ENCODE measurements around the gene HSPG2. TPM values are rescaled to one million over a fixed set of nuclear protein-coding genes. Genes with fewer than 3 reads are reported as not detected.

HSPG2 gene
- total RNA-seq, 1 donor = 265 TPM

DNA sequence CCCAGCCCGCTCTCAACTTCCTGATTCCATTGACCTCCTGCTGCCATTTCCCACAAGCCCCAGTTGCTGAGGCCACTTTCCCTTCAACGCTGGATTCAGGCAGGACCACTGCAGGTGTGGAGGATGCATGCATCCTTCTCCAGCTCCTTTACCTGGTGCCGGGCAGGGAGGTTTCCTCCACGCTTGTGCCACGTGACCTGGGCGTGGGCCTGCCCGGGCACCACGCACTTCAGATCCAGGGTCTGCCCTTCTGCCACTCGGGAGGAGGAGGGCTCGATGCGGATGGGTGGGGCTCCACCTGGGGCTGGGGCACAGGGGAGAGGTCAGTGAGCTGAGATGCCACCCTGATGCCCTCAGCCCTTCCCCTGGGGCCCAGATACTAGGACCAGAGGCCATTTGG, 93.1 kb downstream of the HSPG2 start:
- Histone ChIP-seq H3K4me2 (ENCODE audit: insufficient read depth, low read length) (no peak overlapping the region), H4K20me1 (ENCODE audit: insufficient read depth, low read length) (peaks cover 32% of the 10 kb centered on the region), H3K4me3 (ENCODE audit: insufficient read depth, low read length) (no peak overlapping the region), H3K27me3 (ENCODE audit: insufficient read depth, low read length) (no peaks in the 10 kb centered on the region), H3K27ac (ENCODE audit: low read depth, low read length) (no peak overlapping the region), H3K36me3 (ENCODE audit: insufficient read depth, low read length) (peaks cover 92% of the 10 kb centered on the region), H2AFZ (ENCODE audit: low read length) (no peak overlapping the region), H3K79me2 (ENCODE audit: insufficient read depth, low read length) (no peaks in the 10 kb centered on the region), H3K4me1 (ENCODE audit: insufficient read depth, low read length) (peaks cover 2% of the 10 kb centered on the region), H3K9me3 (ENCODE audit: low read depth, low read length) (no peaks in the 10 kb centered on the region)
- TF ChIP-seq CTCF (IDR thresholded peaks at IDR 0.05; ENCODE audit: extremely low read depth, low read depth, low read length) = no peak
- DNase-seq (ENCODE audit: insufficient read length, low spot score, missing footprints) = no peak

GRCh38 chr1:21843208-21843607, 93.9 kb downstream of the HSPG2 start:
- H3K4me2 ChIP-seq (ENCODE audit: insufficient read depth, low read length) = no peak overlapping the region
- no peak for TF ChIP-seq CTCF (IDR thresholded peaks at IDR 0.05; ENCODE audit: extremely low read depth, low read depth, low read length)
- DNase-seq (ENCODE audit: insufficient read length, low spot score, missing footprints) = no peak
- H3K4me1 ChIP-seq (ENCODE audit: insufficient read depth, low read length) = peaks cover 2% of the 10 kb centered on the region
- H3K27me3 ChIP-seq (ENCODE audit: insufficient read depth, low read length) = no peaks in the 10 kb centered on the region
- no peak overlapping the region for H3K4me3 ChIP-seq (ENCODE audit: insufficient read depth, low read length)
- peaks cover 92% of the 10 kb centered on the region for H3K36me3 ChIP-seq (ENCODE audit: insufficient read depth, low read length)
- H3K27ac ChIP-seq (ENCODE audit: low read depth, low read length) = no peak overlapping the region
- no peaks in the 10 kb centered on the region for H3K79me2 ChIP-seq (ENCODE audit: insufficient read depth, low read length)
- H3K9me3 ChIP-seq (ENCODE audit: low read depth, low read length) = no peaks in the 10 kb centered on the region
- H2AFZ ChIP-seq (ENCODE audit: low read length) = no peak overlapping the region
- H4K20me1 ChIP-seq (ENCODE audit: insufficient read depth, low read length) = peaks cover 36% of the 10 kb centered on the region

- H3K36me3 ChIP-seq (ENCODE audit: insufficient read depth, low read length) = peaks cover 91% of the 10 kb centered on the region
- H2AFZ ChIP-seq (ENCODE audit: low read length) = no peak overlapping the region
- H3K4me1 ChIP-seq (ENCODE audit: insufficient read depth, low read length) = peaks cover 2% of the 10 kb centered on the region
- H4K20me1 ChIP-seq (ENCODE audit: insufficient read depth, low read length) = peaks cover 35% of the 10 kb centered on the region
- H3K79me2 ChIP-seq (ENCODE audit: insufficient read depth, low read length) = no peaks in the 10 kb centered on the region
- no peak for TF ChIP-seq CTCF (IDR thresholded peaks at IDR 0.05; ENCODE audit: extremely low read depth, low read depth, low read length)
- no peaks in the 10 kb centered on the region for H3K27me3 ChIP-seq (ENCODE audit: insufficient read depth, low read length)
- H3K4me2 ChIP-seq (ENCODE audit: insufficient read depth, low read length) = no peak overlapping the region
- H3K9me3 ChIP-seq (ENCODE audit: low read depth, low read length) = no peaks in the 10 kb centered on the region
- no peak overlapping the region for H3K4me3 ChIP-seq (ENCODE audit: insufficient read depth, low read length)
- H3K27ac ChIP-seq (ENCODE audit: low read depth, low read length) = no peak overlapping the region
- DNase-seq (ENCODE audit: insufficient read length, low spot score, missing footprints) = no peak
These were observed 94.4 kb downstream of the HSPG2 start for GRCh38 chr1:21842606-21843162.

DNA sequence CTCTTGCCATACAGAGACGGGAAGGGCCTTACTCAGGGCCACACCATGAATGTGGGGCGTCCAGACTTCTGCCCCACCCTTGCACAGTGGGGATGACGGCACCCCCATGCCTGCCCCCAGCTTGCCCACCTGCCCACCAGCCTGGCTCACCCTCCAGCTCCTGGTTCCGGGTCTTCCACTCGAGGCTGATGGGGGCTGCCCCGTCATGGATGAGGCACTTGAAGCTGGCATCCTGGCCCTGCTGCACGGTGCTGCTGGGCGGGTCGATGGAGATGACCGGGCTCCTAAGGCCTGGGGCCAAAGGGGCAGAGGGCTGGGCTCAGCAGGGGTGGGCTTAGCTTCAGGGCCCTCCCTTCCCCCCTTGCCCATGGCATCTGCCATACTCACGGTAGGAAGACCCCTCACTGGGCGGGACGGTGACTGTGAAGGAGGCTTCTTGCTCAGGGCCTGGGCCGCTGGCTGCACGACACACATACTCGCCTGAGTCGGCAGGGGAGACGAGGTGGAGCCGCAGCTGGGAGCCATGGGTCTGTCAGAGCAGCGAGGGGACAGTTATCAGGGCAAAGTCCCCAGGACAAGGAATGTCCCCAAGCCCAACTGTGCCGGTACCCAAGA, 95.2 kb downstream of the HSPG2 start:
- no peak overlapping the region for H2AFZ ChIP-seq (ENCODE audit: low read length)
- H3K79me2 ChIP-seq (ENCODE audit: insufficient read depth, low read length) = no peaks in the 10 kb centered on the region
- H3K4me3 ChIP-seq (ENCODE audit: insufficient read depth, low read length) = no peak overlapping the region
- H3K27ac ChIP-seq (ENCODE audit: low read depth, low read length) = no peak overlapping the region
- no peaks in the 10 kb centered on the region for H3K27me3 ChIP-seq (ENCODE audit: insufficient read depth, low read length)
- DNase-seq (ENCODE audit: insufficient read length, low spot score, missing footprints) = no peak
- H3K9me3 ChIP-seq (ENCODE audit: low read depth, low read length) = no peaks in the 10 kb centered on the region
- no peak for TF ChIP-seq CTCF (IDR thresholded peaks at IDR 0.05; ENCODE audit: extremely low read depth, low read depth, low read length)
- peaks cover 91% of the 10 kb centered on the region for H3K36me3 ChIP-seq (ENCODE audit: insufficient read depth, low read length)
- H3K4me2 ChIP-seq (ENCODE audit: insufficient read depth, low read length) = no peak overlapping the region
- H3K4me1 ChIP-seq (ENCODE audit: insufficient read depth, low read length) = peaks cover under 1% of the 10 kb centered on the region
- H4K20me1 ChIP-seq (ENCODE audit: insufficient read depth, low read length) = peaks cover 28% of the 10 kb centered on the region
